Dermis lymphatic vessel endothelial cell (primary cell): ENCODE data around the gene PIK3R4. TPM values are rescaled to one million over a fixed set of nuclear protein-coding genes. Genes with fewer than 3 reads are reported as not detected.

Experiments used
- total RNA-seq: library from RNA; depleted of rRNA; stranded (reverse); fragments of >200 nt; gene quantifications from 2 replicates; pipeline ENCODE4 v1.2.1, GENCODE V29; 2014

The PIK3R4 gene
- total RNA-seq, result 25.9 and 30.1 TPM in 2 replicates

GRCh38 chr3:130746246-130747039, at the start of gene PIK3R4:
Gene PIK3R4 (minus strand): TSS chr3:130746829. CDS start chr3:130745218, 1,611 bp downstream.

Other genes starting within 250 kb of the PIK3R4 start
- gene COL6A6, start 229.7 kb downstream of the PIK3R4 start, total RNA-seq, result not detected in 2 replicates
- 76.4 and 89.9 TPM in 2 replicates for gene ATP2C1, start 147.3 kb upstream of the PIK3R4 start, total RNA-seq